Measurements from ENCODE around the gene LRCH4.

LRCH4 gene

DNA sequence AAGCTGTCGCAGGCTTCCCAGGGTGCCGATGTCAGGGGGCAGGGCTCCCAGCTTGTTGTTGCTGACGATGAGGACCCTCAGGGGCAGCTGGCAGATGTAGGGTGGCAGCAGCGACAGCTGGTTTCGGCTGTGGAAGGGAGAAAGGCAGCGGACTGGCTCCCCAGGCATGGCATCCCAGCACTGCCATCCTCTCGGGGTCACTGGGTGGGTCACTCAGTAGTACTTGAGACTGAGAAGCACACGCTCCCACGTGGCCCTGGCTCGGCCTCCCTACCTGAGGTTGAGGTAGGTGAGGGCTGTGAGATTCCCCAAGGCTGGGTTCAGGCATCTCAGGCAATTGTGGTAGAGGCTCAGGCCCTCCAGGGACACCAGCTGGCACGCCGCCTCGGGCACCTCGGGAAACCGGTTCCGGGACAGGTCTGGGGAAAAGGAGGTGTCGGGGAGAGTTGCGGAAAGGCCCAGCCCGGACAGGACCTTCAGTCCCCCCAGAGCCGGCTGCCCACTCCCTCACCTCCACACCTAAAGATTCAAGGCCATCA, 3.8 kb downstream of the LRCH4 start:
- DNase-seq = no peak

GRCh38 chr7:100580466-100581283, 5.3 kb downstream of the LRCH4 start:
- no peak for DNase-seq

DNA sequence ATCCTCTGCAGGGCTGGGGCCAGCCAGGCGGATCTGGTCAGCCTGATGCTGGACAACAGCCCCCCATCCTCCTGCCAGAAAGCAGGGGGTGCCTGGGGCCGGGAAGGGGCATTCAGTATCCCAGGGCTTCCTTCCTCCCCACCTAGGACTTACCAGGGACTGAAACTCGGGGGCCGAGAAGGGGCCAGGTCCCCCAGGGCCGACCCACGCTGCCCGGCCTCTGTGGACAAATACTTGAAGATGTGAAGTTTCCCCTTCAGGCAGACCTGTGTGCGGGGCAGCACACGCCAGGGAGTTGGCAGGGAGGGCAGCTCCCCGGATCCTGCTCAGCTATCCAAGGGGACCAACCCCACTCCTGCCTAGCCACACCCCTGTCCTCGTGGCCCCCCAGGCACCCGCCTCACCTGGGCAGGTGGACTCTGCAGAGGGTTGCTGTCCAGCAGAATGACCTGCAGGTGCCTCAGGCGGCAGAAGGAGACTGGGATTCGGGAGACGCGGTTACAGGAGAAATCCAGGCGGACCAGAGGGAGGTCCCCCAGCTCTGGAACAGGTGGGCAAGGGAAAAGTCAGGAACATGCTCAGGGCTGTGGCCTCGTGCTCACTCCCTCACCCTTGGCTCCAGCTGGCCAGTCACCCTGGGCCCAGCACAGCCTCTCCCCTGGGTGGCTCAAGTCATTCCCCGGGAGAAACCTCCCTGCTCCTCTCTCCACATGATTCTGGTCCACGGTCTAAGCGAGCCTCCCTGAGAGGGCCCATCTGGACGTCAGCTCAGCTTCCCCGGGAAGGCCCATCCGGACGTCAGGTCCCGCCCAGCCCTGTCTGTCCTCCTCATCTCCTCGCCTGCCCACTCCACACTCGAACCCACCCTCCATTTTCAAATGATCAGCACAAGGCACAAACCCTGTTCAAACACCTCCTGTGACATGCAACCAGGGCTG, 7.4 kb downstream of the LRCH4 start:
- no peak for DNase-seq

DNA sequence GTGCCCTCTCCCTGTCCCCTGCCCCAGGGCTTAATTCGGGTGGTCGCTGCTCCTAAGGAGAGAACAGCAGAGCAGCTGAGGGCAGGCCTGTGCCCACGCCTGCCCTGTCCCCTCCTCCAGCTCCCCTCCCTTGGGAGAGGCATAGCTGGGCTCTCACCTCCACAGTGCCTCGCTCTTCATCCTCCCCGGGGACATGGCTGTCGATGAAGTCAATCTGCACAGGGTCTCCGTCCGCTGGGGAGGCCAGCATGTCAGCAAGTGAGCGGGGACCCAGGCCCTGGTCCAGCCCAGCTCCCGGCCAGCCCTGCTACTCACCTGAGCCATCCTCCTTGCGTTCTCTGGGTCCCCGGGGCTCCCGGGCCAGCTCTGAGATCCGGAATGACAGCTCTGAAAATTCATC, 8.4 kb downstream of the LRCH4 start:
- no peak for DNase-seq

DNA sequence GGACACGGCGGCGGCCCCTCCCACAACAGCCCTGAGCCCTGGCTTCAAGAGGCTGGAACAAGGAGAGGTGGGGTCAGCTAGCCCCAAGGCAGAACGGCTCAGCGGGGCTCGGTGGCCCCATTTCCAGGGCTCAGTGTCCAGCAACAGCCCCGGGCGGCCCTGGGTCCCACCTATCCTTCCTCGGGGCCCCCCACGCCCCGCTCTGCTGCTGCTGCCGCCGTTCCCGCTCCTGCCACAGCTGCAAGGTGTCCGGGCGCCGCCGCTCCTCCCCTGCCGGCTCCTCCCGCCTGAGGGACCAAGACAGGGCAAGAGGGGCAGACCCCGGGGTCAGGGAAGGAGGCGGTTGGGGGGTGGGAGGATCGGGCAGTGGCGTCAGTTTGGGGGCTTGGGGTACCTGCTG, 8.8 kb downstream of the LRCH4 start:
- no peak for DNase-seq

DNA sequence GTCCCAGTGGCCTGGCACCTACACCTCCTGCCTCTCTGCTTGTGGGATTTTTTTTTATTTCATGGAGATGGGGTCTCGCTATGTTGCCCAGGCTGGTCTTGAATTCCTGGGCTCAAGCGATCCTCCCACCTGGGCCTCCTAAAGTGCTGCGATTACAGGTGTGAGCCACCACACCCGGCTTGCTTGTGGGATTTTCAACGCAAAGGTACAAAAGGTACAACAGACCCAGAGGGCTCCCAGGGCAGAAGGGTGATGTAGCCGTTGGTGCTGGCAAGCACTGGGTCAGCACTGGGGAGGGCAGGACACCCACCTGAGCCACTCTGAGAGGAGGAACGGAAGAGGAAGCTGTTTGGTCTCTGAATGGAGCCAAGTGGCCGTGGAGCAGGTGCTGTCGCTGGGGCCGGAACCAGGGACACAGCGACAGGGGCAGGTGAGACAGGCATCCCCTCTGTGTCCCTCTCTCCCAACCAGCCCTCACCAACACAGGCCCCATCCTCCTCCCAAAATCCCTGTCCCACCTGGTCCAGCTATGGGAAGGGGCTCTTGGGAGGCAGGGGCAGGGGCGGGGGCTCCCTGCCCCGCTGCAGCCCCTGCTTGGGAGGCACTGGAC, 9.4 kb downstream of the LRCH4 start:
- DNase-seq = no peak

GRCh38 chr7:100575746-100576383, 10.1 kb downstream of the LRCH4 start:
- no peak for DNase-seq

GRCh38 chr7:100575206-100575631, 10.7 kb downstream of the LRCH4 start:
- no peak for DNase-seq

DNA sequence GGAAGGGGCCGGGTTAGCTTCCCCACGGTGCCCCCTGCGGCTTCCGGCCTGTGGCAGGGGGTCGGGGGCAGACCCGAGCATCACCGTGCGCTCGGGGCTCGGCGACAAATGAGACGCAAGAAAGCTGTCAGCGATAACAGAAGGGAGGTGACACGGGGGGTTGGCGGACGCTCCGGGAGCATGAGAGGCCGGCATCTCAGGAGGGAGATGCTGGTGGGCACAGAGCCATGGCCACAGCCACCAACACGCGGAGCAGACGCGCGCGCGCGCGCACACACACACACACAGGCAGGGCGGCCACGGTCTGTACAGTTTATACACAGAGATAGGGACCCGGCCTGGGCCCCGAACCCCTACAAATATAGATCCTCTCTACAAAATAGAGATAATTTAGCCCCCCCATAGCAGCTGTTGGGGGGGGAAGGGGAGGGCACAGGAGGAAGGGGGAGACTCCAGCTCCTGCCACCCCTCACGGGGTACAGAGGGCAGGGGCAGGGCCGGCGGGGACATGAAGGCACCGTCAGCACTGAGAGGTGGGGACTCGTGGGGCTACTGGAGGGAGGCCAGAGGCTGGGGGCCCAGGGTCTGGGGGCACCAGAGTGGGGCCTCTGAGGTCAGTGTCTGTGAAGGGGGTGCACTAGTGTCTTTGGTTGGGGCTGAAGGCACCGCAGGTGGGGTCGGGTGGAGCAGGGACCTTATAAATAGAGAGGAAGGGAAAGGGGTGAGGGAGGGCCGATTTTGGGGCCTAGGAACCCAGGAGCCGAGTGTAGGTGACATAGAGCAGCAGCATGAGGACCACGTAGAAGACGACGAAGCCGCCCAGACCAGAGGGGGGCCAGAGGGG, 11.3 kb downstream of the LRCH4 start:
- DNase-seq = no peak

- DNase-seq = no peak
Observed at GRCh38 chr7:100573691-100574361, 12.1 kb downstream of the LRCH4 start, which contains the start of gene SAP25. SAP25 (minus strand) TSS chr7:100573900; CDS start chr7:100573742, 158 bp downstream.

- DNase-seq = no peak
Observed at GRCh38 chr7:100572949-100573675, 12.8 kb downstream of the LRCH4 start.

DNA sequence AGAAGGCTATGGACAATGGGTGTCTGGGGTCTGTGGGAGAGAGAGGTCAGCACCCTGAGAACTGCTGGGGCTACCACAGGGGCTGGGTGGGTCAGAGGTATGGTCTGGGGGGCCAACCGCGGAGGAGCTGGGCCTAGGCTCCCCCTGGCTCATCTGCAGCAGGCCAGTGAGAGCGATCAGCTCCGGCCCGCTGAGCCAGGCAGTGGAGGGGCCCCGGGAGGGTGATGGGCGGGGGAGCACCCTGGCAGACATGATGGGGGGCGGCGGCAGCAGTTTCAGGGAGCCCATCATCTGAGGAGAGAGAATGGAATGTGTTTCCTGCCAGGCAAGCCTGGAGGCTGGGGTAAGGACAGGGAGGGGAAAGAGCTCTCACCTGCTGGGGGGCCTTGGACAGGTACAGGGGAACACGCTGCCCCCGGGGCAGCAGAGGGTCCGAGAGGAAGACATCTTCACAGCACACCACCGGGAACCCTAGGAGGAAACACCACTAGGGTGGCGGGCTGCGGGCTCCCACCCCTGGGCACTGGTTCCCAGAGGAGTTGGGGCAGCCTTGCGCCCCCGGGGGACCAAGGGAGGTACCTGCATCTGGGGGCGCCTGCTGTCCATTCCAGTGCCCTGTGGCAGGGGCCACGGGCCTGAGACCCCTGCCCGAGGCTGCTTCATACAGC, 13.5 kb downstream of the LRCH4 start:
- DNase-seq = no peak

- no peak for DNase-seq
Observed at GRCh38 chr7:100571829-100572116, 14.2 kb downstream of the LRCH4 start.

GRCh38 chr7:100570954-100571828, 14.7 kb downstream of the LRCH4 start:
- DNase-seq = no peak

- DNase-seq = peak; percentile 50
Observed at GRCh38 chr7:100568896-100569844, 16.8 kb downstream of the LRCH4 start.

DNA sequence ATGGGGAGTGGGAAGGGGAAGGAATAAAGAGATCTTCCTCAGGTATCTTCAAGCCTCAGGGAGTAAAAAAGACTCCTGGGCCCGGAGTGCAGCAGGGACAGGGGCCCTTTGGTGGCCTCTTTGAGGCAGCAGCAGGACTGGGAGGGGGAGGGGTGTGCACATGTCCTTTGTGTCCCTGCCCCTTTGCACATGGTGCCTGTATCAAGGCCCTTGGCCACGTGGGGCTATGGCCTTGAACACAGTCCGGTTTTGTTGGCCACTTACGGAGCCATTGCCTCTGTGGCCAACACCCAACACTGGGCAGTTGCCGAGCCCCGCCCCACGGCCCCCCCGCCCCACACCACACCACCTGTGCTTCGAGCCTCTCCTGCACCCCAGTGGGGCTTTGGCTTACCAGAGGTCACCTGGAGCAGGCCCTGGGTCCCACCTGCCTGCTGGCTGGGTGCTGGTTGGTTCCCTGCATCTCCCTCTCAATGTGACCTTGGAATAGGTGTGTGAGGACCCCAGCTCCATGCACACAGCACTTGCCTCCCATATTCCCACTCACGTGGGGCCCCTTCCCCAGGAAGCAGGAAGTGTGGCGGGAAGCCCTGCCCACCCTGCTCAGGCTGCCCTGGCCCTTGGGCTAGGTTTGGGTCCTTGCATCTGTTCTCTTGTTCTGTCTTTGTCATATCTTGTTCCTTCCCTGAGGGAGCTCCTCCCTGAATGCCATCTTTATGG, 17.6 kb downstream of the LRCH4 start:
- no peak for DNase-seq

GRCh38 chr7:100567751-100568175, 18.2 kb downstream of the LRCH4 start:
- DNase-seq = no peak
